ENCODE measurements around the gene ECT2.
"Not testable (repeated sequence)": the region's sequence is repeated elsewhere in the genome, so short reads cannot be mapped to it uniquely, and the experiment has no call there.

Gene ECT2

DNA sequence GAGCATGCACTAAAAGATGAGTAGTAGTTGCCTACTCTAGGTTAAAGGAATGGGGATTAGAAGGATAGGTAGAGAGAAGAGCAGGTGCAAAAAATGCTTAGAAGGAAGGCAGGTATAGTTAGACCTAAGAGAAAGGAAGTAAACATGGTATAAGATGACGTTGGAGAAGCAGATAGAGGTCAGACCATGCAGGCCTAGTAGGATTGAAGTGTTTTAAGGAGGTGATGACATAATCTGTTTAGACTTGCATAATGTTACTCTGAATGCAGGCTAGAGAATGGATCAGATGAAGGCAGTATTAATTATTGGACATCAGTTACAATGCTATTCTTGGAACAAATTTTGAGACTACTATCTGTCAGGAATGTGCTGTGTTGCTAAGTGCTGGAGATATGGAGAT is 11.1 kb upstream of the ECT2 start:
- DNase-seq, result no peak

DNA sequence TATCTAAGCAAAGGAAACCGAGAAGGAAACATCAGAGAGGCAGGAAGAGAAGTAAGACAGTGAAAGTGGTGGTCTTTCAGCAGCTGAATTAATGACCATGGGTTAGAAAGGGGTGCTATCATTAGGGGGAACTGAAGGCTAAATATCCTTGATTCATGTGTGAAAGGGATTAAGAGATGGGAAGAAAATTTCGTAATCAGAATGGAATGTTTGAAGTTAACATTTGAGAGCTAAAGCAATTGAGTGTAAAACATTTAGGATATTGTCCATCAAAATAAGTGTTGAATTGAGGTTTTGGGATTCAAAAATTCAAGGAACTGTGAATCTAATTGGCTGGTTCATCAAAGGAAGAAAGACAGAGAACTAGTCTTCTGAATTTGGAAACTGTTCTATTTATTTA is 4.1 kb upstream of the ECT2 start:
- no peak for DNase-seq

DNA sequence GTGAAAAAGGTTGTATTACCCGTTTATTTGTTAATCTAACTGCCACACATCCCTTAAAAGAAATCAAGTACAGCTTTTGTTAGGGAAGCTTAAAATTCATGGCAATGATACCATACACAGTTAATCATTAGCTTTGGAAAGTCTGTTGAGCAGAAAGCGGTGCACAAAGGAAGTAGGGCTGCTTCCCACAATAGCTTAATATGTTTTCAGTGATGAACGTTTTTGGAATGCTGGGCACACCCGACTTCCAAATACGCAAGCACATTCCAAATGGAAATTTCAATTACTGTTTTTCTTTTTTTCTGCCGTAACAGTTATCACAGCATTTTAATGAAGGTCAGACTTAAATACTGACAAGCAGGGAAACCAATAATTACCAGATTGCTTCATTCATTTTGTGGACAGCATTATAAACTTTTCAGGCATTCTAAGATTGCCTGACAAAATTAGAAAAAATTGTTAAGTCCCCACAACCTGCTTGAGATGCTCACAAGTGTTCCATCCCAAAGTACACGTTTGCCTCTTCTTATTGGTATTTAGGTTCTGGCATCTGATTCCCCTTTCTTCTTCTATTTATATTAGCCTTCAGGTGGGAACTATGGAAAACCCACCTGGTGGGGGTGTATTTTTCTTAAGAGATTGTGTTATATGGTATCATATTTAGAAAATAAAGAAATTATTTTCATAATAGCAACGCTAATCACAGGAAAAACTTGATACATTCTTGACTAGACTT is 1.1 kb upstream of the ECT2 start:
- no peak for DNase-seq

DNA sequence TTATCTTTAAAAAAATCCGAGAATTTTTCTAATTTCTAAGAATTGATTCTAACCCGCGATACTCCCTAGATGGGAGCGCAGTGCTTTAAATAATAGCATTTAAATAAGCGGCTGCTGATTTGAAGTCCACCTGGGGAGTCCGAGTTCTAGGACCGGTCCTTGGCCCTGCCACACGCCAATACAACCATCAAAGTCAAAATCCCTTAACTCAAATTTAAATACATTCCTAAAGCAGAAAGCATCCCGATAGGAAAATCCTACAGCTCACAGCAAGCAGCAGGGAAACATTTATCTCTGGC is 508 bp upstream of the ECT2 start:
- DNase-seq, result no peak

DNA sequence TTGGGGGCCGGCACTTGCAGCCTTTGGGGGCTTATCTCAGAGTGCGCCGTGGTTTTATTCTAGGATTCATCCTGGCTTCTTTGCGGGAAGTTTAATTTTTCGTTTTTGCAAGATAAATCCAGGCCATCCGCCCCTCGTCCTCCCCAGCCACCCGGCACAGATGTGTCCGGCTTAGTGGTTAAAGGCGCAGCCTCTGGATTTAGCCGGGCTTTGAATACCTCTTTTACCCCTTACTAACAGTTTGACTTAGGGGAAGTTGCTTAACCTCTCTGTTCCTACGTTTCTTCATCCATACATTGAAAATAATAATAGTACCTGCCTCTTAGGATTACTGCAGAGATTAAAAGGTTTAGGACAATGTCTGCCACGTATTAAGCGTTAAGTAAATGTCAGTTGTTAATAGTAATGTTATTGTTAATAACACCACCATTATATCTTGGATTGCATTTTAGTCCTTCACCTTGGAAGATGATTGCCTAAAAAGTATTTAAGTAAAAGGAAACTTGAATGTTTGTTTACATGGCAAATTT is 714 bp downstream of the ECT2 start:
- DNase-seq, result peak; percentile 27 to 54 (median 50)

DNA sequence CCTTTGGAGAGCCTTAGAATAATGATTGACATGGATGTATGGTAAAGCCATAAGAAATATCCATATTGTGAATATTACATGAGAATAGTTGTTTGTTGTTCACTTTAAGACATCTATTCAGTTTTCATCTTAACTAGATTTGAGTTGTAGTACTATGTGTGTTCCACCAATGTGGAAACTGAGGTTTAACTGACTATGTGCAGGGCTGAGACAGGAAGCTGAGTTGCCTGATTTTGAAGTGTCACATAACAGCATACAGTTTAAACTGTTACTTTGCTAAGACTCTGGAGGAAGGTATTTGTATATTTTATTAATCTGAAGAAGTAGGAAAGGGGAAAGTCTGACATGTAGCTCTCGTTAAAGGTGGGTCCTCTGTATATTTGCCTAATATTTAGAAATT is 2.1 kb downstream of the ECT2 start:
- no peak for DNase-seq

DNA sequence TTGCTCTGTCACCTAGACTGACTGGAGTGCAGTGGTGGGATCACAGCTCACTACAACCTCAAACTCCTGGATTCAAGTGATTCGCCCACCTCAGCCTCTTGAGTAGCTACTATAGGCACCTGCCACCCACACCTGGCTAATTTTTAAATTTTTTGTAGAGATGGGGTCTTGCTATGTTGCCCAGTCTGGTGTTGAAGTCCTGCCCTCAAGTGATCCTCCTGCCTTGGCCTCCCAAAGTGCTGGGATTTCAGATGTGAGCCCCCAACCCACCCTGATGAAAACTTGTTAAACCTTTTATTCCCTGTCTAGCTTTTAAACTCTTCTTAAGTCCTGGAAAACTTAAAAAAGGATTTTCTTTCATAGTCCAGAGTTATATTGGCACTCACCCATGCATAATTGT is 2.6 kb downstream of the ECT2 start:
- DNase-seq, result no peak

DNA sequence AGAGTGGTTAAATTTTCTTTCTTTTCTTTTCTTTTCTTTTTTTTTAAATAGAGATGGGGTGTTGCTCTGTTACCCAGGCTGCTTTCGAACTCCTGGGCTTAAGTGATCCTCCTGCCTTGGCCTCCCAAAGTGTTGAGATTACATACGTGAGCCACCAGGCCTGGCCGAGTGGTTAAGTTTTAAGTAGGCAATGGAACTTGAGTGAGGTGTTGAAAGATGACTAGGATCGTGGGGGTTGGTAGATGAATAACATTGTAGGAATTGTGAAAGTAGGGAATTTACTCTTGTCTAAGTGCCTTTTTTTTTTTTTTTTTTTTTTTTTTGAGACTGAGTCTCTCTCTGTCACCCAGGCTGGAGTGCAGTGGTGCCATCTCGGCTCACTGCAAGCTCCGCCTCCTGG is 9.9 kb downstream of the ECT2 start:
- DNase-seq, result not testable (repeated sequence)

DNA sequence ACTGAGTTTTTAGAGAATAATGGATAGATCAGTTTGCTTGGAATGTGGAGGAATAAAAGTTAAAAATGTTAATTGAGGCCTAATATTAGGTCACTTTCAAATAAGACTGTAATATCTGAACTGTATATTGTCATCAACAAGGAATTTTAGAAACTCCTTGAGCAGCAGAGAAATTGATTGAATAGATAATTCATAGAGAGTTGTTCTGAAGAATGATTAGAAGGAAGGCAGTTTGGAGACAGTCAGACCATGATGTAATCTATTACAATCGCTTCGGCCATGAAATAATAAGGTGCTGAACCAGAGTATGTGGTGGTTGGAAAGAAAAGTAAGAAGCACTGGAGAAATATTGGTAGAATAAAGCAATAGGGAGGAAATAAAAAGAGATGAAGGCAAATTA is 15.7 kb downstream of the ECT2 start:
- no peak for DNase-seq

DNA sequence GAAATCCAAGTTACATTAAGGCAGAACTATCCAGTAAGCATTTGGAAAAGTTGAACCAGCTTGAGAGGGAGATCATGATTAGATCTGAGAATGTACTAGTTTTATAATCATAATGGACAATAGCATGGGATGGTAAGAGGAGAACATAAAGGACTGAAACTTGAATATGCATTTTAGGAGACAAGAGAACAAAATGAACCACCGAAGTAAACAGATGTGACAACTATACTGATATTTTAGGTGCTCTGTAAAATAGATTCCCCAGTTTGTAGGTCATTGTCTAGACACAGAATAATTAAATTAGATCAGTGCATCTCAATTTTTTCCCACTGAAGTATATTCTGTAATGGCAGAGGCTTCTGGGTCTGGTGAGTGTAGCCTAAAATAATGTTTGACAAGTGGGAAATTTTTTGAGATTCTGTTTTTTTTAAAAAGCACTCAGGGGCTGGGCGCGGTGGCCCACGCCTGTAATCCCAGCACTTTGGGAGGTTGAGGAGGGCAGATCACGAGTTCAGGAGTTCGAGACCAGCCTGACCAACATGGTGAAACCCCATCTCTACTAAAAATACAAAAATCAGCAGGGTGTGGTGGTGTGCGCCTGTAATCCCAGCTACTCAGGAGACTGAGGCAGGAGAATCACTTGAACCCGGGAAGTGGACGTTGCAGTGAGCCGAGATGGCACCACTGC is 16.3 kb downstream of the ECT2 start:
- no peak for DNase-seq

DNA sequence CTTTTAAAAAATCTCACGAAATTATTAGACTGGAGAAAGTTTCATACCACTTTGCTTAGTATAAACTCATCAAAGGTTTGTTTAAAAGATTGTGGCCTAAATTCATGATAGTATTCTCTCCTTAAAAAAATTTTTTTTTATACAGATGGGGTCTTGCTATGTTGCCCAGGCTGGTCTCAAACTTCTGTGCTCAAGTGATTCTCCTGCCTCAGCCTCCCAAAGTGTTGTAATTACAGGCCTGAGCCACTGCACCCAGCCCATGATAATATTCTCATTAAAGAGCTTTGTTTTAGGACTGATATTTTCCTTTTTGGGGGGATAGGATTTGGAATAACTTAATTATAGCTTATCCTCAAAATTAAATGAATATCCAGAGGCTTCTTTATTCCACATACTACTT is 19.9 kb downstream of the ECT2 start:
- DNase-seq, result no peak

DNA sequence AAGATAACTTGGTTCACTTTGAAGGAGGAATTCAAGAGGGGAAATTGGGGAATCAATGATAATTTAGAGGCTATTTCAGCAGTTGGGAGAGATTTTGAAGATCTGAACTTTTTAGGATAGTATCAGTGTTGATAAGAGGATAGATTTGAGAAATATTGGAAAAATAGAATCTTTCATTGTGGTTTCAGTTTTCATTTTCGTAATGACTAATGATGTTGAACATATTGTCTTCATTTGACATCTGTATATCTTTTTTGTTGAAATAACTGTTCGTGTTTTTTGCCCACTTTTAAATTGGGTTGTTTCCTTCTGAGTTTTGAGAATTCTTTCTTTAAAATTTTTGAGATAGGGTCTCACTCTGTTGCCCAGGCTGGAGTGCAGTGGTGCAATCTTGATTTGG is 21.1 kb downstream of the ECT2 start:
- DNase-seq, result no peak

DNA sequence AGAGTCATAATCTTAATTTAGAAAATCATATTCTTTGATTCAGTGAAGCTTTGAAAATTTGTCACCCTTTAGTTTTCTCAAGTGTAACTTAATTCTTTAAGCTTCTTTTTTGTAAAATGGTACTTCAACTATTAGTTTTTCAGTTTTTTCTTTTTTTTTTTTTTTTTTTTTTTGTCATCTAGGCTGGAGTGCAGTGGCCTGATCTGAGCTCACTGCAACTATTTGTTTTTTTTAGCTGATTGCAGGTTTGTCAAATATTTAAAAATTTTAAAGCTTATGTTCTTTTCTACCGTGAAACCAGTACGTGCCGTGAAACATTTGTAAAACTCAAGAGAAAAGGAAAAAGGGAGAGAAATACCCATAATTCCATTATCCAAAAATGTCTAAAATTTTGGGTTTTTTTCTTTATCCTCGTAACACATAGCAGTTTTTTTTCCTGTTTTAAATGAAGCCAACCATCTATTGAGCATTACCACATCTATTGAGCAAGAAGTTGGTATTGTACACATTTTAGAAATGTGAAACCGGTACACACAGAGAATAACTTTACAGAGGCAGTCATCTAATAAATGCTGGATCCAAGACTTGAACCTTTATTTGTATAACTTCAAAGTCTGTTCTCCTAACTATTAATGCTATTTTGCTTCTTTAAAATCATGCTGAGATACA is 25.7 kb downstream of the ECT2 start:
- DNase-seq, result no peak

DNA sequence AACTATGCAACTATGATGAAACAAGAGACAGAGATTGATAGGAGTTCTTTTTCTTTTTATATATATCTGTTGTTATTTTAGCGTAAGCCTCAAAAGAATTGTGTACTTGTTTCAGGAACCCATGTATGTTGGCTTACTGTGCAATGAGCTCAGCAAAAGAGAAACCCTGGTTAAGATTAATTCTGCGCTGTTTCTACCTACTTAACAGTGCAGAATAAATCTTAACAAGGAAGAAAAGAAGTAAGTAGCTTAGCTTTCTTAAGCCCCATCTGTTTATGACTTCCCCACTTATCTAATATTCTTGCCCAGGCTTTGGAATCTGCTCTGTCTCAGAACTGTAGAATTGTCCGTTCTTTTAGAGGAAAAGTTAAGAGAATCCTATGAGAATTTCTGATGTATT is 27.4 kb downstream of the ECT2 start:
- no peak for DNase-seq

DNA sequence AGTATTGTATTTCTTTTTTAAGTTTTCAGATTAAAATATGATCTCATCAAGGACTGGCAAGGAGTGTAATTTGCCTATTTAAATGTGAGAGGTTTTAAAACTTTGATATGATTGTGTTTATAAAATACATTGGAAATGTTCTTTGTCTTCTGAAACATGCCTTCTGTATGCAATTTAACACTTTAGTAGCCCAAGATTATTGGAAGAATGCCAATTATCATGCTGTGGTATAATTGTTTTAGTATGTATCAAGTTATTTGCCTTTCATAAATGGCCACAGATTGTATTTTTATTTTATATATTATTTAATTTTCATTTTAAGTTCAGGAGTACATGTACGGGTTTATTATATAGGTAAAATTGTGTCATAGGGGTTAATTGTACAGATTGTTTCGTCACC is 31.7 kb downstream of the ECT2 start:
- no peak for DNase-seq

DNA sequence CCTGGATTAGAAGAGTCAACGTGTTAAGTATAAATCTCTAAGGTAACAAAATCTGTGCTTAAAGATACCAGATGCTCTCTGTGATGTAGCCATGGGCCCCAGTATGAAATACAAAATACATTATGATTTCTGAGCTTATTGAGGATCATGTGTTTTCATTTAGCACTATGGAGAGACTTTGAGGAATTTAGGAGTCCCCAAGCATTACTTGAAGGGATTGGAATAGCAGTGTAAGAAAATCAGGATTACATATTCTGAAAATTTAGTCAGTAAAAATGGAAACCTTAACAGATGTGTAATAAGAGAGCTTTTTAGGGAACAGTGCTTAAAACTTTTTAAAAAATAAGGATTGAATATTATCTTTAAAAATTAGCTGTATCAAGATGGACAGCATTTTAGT is 35.5 kb downstream of the ECT2 start:
- no peak for DNase-seq

DNA sequence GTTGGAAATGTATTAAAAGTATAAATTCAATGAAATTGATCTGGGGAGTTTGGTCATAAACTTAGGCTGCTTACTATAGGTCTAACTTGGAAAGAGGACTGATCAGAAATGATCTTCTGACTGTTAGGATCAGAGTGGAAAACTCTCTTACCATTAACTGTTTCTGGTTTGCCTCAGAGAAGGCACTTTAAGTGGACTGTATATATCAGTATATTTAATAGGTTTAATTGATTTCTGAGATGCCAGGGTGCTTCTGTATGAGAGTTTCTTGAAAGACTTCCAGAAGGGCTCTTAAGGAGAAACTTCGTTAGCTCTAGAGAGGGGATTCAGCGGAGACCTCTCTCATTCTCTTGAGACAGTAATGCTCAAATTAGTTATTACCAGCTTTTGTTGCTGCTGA is 36.5 kb downstream of the ECT2 start:
- DNase-seq, result no peak

DNA sequence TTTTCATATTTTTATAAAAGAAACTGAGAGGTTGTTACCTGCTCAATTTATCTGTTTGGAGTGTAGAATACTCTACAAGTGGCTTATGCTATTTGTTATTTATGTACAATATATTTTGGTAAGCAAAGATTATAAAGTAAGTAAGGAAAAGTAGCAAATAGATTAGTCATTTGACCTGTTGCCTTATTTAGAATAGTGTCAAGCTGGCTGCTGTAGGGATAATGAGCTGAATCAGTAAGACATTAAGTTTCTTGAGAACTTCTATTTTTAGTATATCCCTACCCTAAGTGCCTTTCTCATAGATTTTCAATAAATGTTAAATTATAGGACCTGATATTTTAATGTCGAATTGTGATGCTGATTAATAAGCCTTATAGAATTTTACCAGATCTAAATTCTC is 37.2 kb downstream of the ECT2 start:
- no peak for DNase-seq

DNA sequence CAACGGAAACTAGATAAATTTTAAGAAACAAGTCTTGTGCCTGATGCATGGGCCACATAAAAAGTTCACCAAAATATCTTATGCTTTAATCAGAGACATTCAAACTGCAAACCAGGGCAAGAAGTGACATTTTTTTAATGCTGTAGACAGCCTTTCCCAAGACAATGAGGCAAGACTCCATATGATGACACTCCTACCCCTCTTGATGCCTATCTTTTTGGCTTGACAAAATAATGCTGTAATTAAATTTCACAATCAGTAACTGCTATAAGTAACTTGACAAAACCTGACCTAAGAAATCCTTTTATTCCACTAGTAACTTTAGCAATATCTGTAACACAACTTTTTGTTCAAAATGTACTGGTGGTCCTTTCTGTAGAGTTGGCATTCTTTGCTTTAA is 48.7 kb downstream of the ECT2 start:
- peak in 3 of 4 experiments; percentile 8 to 37 (median 21) for DNase-seq

DNA sequence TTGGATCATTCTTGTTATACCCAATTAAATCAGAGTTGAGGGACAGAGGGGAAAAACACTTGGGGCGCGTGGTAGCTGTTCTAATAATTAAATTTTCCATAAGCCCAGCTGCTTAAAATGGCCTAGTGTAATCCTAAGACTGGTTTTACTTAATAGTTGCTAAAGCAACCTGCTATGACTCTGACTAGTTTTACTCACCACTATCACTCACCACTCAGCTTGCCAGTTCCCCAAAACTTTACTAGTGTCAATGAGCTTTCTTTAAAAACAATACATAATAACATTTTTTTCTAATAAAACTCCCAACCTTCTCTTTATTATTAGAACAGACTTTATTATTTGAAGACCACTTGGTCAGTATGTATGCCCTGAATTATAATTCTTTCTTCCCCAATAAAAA is 49.6 kb downstream of the ECT2 start:
- DNase-seq, result peak in 3 of 4 experiments; percentile 3 to 30 (median 22)

DNA sequence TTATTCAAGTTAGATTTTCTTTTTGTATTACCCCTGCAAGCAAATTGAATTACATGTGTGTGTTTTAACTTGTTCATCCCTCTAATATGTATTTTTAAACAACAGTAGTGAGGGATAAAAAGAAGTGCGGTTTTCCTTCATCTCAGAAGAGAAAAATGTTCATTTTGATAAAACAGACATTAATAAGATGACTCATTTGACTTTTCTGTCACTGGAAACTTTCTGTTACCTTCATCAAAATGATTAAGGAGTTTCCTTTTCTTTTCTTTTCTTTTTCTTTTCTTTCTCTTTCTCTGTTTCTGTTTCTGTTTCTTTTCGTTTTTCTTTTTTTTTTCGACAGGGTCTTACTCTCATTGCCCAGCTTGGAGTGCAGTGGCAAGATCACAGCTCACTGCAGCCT is 53.0 kb downstream of the ECT2 start:
- no peak for DNase-seq

DNA sequence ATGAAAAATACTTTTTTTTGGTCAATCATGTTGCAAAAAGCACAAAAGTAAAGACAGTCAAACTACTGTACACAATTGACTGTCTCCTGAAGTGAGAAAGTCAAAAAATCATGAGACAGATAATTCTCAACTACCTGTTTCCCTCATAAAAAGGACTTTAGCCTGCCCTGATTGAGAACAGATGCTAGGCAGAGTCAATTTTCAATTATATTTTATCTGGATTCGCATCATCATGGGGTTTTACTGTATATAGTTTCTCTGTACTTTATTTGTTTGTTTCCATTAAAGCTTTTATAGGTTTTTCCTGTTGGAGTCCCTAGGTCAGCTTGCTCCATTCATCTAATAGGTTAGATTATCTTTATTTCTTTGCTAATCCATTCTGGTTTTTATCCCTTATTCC is 53.8 kb downstream of the ECT2 start:
- no peak for DNase-seq

DNA sequence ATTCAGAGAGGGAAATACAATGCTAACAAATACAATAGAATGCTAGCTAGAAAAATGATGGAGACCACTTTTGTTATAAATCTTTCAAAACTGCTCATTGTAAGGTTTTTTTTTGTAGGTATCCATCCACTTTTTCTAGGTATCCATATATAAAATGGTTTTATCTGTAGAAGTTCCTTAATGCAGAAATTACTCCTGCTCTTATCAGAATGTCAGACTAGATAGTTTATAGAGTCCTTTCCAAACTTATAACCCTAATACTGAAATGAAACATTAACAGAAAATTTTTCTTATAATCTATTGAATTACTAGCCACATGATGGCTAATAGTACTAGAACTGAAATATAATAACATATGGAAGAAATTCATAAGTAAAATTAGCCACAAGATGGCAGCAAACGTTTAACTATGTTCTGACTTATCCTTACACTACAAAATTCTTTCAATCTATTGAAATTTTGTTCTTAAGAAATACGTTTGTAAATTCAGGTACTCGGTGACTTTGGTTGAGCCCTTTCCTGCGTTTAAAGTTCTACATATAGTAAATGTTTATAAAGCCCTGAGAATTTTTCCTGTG is 58.5 kb downstream of the ECT2 start:
- DNase-seq, result peak; percentile 5 to 70 (median 54)

DNA sequence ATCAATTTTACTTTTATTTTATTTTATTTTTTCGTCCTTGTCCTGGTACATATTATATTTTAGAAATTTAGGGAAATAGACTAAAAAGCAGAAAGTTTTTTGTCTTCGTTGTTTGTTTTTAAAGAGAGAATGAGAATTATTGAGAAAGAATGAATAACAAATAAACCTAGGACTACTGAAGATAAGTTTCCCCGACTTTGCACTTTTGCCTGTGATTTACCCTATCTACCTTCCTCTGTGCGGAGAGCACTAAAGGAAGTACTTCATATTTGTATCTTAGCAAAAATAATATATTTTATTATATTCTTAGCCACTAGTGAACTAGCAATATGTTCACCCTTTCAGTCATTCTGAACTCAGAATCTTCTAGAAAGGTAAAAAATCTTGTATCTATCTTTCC is 60.6 kb downstream of the ECT2 start:
- DNase-seq, result no peak
